Right renal pelvis (tissue), 4 donors: ENCODE measurements around the gene NMB. TPM values are rescaled to one million over a fixed set of nuclear protein-coding genes. Genes with fewer than 3 reads are reported as not detected.
A peak's percentile ranks its signal among the peaks of the same experiment; 100 is the strongest.
"Not testable (repeated sequence)": the region's sequence is repeated elsewhere in the genome, so short reads cannot be mapped to it uniquely, and the experiment has no call there.

Source experiments
- DNase-seq, 4 donors: peaks; one replicate each; pipeline ENCODE4 v3.0.0-alpha.2; 2013; ENCODE audit warnings: low read depth in 4 of 4, low spot score in 3 of 4, missing footprints in 1 of 4
- polyA plus RNA-seq, 4 donors: library from polyadenylated mRNA; unstranded; fragments of 120-200 nt; gene quantifications; one replicate each; pipeline ENCODE4 v1.2.1, GENCODE V29; 2013; ENCODE audit not compliant: insufficient read length in 4 of 4

The NMB gene, protein sequence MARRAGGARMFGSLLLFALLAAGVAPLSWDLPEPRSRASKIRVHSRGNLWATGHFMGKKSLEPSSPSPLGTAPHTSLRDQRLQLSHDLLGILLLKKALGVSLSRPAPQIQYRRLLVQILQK
- polyA plus RNA-seq: 1 to 10 TPM; 4.9 to 8.5 (median 5.8) TPM

DNA sequence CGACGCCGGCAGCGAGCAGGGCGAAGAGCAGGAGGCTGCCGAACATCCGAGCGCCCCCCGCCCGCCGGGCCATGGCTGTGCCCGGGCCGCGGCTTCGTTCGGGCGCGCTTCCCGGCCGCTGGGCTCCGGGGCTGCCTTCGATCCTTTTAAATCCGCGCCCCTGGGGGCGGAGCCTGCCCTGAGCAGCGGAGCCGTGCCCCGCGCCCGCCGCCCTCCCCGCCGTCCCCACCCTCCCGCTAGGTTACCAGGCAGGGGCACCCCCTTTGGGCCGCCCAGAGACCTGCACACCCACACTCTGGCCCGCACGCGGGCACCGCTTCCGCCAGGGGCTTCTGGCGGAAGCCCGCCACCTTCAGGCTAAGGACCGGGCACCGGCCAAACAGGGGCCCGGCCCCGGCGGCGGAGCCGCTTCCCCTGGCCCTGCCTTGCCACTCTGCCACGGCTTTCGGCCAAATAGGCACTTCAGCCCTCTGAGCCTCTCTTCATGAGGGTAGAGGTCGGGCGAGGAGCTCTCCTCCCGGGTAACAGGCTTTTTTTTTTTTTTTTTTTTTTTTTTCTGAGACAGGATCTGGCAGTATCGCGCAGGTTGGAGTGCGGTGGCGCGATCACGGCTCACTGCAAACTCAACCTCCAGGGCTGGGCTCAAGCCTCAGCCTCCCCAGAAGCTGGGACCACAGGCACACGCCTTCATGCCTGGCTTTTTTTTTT, at the start of gene NMB:
Gene NMB, minus strand, starts transcription at position 120 of the 708 bp plus-strand sequence. Its CDS starts 47 bp downstream, at position 73.
- peak; percentile 61 to 64 (median 64) for DNase-seq

DNA sequence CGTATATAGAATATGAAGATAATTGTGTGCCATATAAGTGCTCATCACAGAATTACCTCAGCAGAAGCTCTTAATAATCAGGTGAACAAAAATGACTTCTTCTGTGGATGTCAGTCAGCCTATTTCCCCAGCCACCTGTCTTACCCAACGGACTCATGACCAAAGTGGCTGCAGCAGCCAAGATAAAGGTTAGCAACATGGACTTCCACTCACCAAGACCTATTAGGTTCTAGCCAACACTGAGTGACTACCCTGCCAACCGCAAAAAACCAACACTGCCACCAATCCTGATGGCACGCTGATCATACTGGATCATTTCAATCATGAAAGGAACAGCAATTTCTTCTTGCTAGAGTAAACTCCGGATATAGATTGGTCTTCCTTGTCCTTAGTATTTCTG, 45.8 kb upstream of the NMB start:
- DNase-seq: no peak

DNA sequence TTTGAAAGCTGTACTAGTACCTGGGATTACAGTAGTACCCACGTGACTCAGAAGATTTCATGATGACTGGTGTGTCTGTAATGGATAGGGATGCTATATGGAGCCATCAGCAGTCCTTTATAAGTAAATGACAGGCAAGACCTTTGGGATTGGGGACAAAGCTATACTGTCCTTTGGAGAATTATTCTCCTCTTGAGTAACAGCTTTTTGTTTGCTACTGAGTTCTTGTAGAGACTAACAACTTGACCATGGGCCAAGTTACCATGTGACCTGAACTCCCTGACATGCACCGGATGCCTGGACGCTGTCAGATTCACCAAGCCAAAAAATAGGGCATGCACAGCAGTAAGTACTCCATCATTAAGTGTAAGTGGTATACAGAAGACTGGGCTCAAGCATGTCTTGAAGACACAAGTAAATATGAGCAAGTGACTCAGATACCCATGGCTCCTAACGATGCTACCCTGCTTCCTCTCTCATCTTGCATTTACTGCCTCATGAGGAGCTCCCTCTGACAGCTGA, 45.0 kb upstream of the NMB start:
- peak in 2 of 4 donors; percentile 18 to 26 for DNase-seq

DNA sequence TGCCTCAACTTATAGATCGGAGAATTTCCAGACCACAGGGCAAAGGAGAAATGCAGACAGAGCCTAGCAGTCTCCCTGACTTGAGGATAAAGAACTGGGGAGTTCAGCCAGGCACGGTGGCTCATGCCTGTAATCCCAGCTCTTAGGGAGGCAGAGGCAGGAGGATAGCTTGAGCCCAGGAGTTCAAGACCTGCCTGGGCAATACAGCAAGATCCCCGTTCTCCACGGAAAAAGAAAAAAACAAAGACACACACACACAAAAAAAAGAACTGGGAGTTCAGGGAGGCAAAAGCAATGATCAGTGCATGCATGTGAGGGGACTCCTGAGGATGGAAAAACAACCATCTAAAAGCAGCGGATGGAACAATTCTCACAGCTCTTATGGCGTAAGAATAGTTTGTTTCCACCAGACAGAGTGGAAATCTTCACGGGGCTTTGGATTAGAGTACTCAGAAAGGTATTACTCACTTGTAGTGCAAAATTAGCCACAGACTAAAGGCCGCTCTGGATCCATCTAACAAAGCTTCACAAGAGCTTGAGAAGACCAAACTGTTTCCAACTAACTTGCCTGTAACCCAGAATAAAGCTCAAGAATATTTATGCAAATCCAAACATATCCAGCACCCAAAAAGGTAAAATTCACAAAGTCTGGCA, 41.7 kb upstream of the NMB start:
- DNase-seq: no peak

DNA sequence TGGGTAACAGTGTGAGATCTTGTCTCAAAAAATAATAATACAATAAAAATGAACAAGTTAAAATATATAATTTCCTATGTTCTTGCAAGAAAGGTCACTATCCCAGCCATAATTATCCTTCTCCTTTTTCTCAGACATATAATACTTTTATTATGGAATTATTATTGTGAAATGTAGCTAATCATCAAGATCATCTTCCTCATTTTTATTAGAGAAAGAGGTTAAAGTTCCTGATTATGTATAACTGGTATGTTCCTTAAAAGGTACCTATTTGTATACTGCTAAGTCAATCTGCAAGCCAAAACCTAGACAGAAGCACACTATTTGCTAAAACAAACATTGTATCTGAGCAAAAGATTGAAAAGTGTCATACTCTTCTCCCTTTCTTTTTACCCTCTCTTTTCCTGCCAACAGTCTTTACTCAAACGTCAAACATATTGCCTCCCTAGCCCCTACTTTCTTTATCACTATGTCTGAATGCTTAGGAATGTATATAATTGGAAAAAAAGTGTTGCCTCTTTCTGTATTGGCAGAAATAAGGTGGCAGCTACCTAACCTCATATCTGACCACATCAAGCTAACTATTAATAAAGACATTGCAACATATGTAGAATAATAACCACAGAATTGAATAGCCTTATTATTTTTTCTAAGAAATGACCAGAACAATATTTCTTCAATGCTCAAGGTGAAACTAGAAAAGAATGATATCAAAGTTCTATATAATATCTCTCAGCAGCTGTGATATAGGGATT, 39.4 kb upstream of the NMB start:
- no peak for DNase-seq

DNA sequence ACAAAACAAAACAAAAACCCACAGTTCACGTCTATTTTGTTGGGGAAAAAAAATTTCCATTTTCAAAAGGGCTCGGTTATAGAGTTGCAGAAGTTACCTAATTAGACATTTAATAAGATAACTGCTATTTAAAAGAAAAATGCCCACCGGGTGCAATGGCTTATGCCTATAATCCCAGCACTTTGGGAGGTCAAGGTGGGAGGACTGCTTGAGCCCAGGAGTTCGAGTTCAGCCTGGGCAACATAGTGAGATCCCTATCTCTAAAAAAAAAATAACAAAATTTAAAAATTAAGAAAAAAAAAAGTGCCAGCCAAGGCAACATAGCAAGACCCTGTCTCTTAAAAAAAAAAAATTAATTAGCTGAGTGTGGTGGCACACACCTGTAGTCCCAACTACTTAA, 38.8 kb upstream of the NMB start:
- no peak for DNase-seq

DNA sequence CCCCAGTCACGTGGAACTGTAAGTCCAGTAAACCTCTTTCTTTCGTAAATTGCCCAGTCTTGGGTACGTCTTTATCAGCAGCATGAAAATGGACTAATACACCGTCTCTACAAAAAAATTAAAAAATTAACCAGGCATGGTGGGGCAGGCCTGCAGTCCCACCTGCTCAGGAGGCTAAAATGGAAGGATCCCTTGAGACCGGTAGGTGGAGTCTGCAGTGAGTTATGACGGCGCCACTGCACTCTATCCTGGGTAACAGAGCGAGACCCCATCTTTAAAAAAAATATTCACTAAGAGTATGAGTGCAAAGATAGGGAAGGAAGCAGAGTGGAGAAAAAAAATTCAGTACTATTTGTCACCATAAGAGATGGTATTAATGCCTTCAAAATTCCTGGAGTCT, 32.3 kb upstream of the NMB start:
- DNase-seq: no peak

DNA sequence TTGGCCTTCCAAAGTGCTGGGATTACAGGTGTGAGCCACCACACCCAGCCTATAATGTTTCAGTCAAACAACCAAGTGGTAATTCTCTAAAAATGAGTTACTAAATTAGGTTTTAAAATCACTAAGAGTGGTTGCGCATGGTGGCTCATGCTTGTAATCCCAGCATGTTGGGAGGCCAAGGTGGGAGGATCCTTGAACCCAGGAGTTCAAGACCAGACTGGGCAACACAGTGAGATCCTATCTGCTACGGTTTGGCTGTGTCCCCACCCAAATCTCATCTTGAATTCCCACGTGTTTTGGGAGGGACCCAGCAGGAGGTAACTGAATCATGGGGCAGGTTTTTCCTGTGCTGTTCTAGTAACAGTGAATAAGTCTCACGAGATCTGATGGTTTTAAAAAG, 31.9 kb upstream of the NMB start:
- no peak for DNase-seq

DNA sequence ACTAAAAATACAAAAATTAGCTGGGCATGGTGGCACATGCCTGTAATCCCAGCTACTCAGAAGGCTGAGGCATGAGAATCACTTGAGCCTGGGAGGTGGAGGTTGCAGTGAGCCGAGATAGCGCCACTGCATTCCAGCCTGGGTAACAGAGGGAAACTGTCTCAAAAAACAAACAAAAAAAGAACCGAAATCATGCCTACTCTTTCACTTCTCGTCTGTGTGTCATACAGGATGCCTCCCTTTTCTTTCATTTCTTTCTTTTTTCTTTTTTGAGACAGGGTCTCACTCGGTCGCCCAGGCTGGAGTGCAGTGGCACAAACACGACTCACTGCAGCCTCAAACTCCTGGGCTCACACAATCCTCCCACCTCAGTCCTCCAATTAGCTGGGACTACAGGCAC, 28.4 kb upstream of the NMB start:
- DNase-seq: not testable (repeated sequence)

DNA sequence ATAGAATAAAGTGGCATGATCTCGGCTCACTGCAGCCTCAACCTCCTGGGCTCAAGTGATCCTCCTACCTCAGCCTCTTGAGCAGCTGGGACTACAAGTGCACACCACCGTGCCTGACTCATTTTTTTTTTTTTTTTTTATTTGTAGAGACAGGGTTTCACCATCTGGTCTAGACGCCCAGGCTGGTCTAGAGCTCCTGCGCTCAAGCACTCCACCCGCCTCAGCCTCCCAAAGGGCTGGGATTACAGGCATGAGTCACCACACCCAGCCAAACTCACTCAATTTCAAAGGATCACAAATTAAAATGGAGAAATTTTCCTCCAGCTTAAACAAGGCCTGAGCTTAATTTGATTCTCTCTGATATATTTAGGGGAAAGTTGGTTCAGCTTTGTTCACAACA, 27.3 kb upstream of the NMB start:
- no peak for DNase-seq

DNA sequence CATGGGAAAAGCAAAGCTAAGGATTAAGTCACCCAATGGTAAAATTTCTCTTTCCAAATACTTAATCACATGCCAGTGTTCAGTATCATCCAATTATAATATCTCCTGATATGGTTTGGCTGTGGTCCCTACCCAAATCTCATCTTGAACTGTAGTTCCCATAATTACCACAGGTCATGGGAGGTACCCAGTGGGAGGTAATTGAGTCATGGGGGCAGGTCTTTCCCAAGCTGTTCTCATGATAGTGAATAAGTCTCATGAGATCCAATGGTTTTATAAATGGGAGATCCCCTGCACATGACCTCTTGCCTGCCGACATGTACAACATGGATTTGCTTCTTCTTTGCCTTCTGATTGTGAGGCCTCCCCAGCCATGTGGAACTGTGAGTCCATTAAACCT, 26.1 kb upstream of the NMB start:
- no peak for DNase-seq

DNA sequence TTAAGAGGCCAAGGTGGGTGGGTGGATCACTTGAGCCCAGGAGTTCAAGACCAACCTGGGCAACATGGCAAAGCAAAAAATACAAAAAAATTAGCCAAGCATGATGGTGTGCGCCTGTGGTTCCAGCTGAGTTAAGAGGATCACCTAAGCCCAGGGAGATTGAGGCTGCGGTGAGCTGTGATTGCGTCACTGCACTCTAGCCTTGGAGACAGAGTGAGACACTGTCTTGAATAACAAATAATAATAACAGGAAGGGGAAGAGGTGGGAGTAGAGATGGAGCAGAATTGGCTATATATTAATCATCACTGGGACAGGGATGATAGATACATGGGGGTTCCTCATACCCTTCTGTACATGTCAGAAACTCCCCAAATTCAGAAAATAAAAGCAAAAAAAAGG, 23.8 kb upstream of the NMB start:
- no peak for DNase-seq

DNA sequence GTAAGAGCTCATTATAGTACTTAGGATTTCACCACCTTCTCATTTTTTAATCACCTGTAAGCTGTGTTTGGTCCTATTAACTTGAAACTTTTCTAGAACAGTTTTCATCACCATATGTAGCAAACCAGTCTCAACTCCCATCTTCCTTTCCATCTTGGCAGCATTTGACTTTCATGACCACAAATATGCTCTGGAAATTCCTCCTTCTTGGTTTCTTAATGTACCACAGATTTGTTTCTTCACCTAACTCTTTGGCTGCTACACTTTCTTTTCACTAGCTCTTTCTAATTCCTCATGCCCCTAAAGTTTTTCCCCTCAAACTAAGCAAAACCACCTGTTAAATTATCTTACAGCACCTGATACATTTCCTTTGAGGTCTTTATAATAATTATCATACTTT, 13.2 kb upstream of the NMB start:
- no peak for DNase-seq

DNA sequence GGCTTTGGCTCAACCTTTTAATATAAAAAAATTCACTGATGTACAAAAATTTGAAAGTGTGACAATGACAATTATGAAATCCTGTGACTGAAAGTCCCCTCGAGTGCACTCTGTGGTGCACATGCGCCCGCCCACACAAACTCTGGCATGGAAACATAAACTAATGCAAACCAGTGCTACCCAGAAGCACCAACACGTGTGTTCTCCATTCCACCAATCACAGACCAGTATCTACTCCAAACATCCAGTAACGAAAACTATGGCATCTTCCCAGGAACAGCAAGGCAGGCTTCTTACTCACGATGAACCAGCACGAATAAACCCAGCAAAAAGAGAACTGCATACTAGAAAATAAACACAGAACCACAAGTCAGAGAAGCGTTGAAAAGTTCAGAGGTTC, 11.7 kb upstream of the NMB start:
- no peak for DNase-seq

DNA sequence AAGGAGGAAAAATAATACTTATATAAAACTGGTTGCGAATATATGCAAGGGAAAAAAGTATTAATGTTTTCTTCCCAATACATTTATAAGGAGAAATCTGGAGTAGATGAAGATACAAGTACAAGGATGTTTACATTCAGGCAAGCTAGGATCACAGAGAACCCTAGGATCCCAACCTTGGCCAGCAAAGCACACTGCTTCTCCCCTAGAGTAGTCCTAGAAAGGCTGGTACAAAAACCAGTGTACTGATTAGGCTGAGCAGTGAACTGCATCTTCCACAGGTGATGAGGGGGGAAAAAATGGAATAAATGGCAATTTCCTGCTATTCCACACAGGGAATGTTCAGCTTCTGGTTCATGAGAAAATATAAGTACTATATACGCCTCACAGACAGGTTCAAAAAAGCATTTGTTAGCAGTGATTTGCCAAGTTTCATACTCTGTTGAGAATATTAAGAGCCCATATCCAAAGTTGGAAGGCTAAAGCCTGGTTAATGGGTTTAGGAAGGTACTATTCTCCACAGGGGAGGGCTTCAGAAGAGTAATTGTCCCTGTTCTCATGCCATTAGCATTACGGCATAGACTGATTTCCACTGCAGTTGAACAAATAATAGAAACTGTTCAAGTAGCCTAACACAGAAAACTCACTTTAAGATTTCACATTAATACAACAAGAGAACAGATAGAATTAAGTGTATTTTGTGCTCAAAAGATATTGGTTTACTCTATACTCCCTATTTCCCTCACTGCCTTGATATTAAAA, 10.4 kb upstream of the NMB start:
- no peak for DNase-seq

DNA sequence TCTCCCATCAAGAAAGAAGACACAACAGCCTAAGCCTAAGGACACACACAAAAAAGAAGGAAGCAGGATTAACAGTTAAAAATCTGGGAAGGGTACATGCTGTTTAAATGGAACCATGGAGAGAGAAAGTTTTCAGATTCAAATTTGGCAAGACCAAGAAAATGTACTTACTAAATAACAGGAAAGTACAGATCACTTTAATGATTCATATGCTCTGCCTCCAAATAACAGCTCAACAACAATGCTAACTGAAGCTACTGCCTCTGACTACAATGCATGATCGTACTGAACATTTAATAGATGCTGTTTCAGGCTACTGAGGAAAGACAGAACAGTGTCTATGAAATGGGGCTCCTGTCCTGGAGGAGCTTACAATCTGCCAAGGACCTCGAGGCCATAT, 8.4 kb upstream of the NMB start:
- no peak for DNase-seq

DNA sequence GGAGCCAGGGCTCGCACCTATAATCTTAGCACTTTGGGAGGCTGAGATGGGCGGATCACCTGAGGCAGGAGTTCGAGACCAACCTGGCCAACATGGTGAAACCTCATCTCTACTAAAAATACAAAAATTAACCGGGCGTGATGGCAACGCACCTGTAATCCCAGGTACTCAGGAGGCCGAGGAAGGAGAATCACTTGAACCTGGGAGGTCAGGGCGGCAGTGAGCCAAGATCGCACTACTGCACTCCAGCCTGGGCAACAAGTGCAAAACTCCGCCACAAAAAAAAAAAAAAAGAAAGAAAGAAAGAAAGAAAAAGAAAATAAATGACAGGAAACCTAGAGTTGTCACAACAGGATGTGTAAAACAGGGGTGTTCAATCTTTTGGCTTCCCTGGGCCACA, 3.0 kb upstream of the NMB start:
- no peak for DNase-seq

DNA sequence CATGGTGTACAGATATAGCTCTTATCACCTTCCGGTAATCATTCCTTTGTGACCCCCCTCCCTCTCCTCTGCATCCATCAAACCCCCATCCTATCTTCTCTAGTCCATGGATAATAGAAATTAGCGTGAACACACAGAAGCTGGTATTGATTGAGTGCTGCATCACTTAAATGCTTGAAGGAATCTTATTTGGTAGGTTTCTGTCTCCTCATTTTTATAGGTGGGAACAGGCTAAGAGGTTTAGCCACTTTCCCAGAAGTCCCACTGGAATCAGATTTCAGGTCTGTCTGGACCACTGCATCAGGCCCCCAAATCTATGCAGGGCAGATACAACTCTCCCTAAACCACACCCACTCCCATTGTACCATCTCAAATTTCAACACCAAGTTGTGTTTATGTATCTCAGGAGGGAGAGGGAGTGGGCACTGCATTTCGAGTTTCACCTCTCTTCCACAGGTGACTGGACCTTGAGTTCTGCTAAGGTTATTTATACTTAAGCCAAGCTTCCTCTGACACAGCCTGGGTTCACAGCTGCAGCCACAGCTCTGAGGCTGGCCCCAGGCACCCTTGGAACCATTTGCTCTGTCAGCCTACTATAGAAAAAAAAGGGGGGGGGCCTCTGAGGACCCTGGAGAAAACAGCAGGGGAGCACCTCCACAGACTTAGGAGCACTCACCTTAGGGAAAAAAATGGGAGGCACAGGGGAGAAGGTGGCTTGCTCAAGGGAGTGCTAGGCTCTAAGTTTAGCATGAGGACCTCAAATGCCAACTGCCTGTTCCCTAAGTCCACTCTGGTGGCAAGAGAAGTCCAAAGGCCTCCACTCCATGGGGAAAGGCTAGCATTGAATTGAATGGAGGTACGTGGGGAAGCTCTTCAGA, 2.1 kb upstream of the NMB start:
- peak in 1 of 4 donors; percentile 15 for DNase-seq

DNA sequence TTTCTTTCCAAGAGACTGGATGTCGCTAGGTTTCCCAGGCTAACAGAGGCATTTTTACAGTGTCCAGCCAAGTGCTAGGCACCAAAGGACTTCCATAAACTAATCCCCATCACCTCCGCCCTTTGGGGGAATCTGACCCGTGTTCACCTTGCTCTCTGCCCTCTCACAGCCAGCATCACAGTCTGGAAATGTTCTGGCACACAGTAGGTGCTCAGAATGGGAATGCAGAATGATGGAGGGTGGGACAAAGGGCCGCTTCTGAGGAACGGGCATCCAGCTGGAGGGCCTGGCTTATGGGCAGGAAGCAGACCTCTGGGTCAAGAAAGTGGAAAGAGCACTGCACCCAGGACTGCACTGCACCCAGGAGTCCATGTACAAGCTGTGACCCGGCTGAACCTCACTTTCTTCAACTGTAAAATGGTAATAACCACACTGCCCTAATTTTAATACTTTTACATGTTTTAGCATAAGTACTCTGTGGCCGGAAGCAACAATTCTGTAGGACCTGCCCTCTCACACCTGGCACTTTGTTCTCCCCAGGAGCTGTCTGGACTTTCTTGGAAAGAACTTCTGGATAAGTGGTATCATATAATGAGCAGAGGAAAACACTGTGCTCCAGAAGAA, 901 bp upstream of the NMB start:
- no peak for DNase-seq
